Upper lobe of left lung (tissue), 4 donors: ENCODE data around the gene DDIT4.

Experiments used
- CTCF ChIP-seq, 6 experiments: fragments of 450-650 bp in 4 of 6; fragments of 200-600 bp in 2 of 6; sonication (generic) in 2 of 6; IDR thresholded peaks; one replicate each; pipeline ENCODE4 v1.5.1; 2016 to 2019; ENCODE audit warnings: antibody characterized with exemption in 6 of 6
- EP300 ChIP-seq, 4 donors: sonication (generic); formaldehyde crosslinking; IDR thresholded peaks; one replicate each; pipeline ENCODE4 v1.5.1; 2017; ENCODE audit warnings: antibody characterized with exemption in 4 of 4, control low read depth in 2 of 4
- POLR2A ChIP-seq, 4 donors: fragments of 450-650 bp; IDR thresholded peaks; one replicate each; pipeline ENCODE4 v1.5.1; 2016 to 2017; ENCODE audit warnings: antibody characterized with exemption in 4 of 4, mild to moderate bottlenecking in 2 of 4
- POLR2AphosphoS5 ChIP-seq, 2 donors: sonication (generic); formaldehyde crosslinking; IDR thresholded peaks; one replicate each; pipeline ENCODE4 v1.5.1; 2017; ENCODE audit warnings: antibody characterized with exemption in 2 of 2

GRCh38 chr10:72283131-72283530 lies 9.4 kb downstream of the DDIT4 start:
- TF ChIP-seq CTCF (IDR thresholded peaks at IDR 0.05) (no peak), POLR2A (IDR thresholded peaks at IDR 0.05) (no peak), POLR2AphosphoS5 (IDR thresholded peaks at IDR 0.05) (no peak), EP300 (IDR thresholded peaks at IDR 0.05) (no peak)
